ENCODE results near the gene HECTD4.

HECTD4 gene

DNA sequence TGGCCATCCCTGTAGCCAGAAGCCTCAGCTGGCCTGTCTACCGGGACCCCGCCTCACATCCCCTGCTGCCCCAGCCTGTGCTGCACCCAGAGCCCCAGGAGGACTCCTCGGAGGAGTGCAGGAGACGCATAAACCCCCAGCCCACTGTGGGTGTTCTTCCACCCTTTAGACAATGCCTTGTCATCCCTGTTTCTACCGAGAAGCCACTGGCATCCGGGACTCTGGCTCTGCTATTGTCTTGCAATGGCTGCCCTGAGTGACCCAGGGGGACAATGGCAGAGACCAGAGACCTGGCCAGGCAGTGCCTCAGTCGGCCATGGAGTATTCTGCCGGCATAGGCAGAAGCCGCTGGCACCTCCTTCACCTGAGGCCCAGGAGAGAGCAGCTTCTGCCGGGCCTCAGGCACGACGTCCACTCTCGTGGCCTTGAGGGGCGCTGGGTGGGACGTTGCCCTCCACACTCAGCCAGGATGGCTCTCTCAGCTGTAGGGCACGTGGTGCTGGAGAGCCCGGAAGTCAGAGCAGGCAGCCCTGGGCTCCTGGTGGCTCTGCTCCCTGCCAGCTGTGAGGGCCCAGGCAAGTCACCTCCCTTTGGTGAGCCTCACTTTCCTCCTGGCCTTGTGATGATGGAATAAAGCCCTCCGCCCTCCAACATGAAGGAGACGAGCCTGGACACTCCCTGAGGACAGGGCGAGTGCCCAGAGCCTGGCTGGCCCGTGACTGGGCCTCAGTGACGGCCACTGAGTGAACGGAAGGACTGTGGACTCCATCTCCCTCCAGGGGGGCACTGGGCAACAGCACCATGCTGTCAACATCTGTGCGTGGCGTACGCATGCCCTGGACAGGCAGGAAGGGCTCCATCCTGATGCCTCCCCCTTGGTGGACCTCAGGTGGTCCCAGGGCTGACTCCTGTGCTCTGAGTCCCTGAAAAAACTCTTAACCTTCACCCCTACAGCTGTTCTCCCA lies 215.9 kb downstream of the HECTD4 start:
- no peak overlapping the region for H3K27ac ChIP-seq
- TF ChIP-seq ZFX (IDR thresholded peaks at IDR 0.05) (no peak), CTCF (conservative IDR thresholded peaks at IDR 0.05) (no peak)

DNA sequence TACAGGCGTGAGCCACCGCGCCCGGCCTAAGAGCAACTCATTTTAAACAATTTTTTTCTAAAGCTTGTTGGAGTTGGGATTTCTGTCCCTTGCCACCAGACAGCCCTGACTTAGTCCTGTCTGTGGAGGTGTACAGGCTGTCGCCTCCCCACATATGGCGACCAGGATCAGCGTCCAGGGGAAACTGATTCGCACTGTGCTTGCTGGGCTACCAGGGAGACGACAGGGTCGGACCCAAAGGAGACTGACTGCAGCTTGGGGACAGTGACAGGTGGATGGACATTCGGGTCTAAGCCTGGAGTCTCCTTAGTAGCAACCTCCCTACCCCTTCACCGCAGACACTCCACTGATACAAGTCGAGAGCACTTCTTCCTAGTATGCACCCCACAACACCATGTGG lies 216.6 kb downstream of the HECTD4 start:
- TF ChIP-seq CTCF (conservative IDR thresholded peaks at IDR 0.05), result no peak
- no peak for TF ChIP-seq ZFX (IDR thresholded peaks at IDR 0.05)
- no peak overlapping the region for H3K27ac ChIP-seq

DNA sequence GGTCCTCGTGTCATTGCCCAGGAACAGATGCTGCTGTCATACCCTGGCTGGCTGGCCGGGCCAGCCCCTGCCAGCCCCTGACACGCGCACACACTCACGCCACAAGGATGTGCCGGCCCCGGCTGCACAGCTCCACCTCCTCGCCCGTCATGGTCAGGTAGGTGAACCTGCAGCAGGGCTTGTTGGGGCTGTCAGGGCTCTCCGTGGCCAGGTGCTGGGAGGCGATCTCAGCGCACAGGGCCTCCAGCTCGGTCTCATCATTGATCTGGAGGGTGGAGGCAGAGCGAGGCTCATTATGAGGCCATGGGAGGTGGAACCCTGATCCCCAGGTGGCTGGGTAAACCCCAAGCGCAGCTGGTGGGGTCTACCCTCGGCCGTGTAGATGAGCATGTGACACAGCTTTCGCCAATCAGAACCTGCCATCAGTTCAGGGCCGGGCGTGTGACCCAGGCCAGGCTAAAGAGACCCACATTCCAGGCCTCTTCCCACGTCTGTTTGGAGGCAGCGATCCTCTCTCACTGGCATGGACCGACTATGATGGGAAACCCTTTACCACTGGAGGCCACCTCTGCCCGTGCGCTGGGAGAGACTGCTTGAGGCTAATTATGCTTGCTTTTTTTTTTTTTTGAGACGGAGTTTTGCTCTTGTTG lies 218.1 kb downstream of the HECTD4 start:
- H3K27ac ChIP-seq, result no peak overlapping the region
- TF ChIP-seq CTCF (conservative IDR thresholded peaks at IDR 0.05) (no peak), ZFX (IDR thresholded peaks at IDR 0.05) (no peak)

- TF ChIP-seq CTCF (conservative IDR thresholded peaks at IDR 0.05), result no peak
- no peak for TF ChIP-seq ZFX (IDR thresholded peaks at IDR 0.05)
Observed at GRCh38 chr12:112163471-112163991, 218.7 kb downstream of the HECTD4 start.

GRCh38 chr12:112163056-112163455 lies 219.2 kb downstream of the HECTD4 start:
- H3K27ac ChIP-seq, result no peak overlapping the region
- TF ChIP-seq ZFX (IDR thresholded peaks at IDR 0.05) (no peak), CTCF (conservative IDR thresholded peaks at IDR 0.05) (no peak)

More at GRCh38 chr12:112163471-112163991, 218.7 kb downstream of the HECTD4 start:
- no peak overlapping the region for H3K27ac ChIP-seq

DNA sequence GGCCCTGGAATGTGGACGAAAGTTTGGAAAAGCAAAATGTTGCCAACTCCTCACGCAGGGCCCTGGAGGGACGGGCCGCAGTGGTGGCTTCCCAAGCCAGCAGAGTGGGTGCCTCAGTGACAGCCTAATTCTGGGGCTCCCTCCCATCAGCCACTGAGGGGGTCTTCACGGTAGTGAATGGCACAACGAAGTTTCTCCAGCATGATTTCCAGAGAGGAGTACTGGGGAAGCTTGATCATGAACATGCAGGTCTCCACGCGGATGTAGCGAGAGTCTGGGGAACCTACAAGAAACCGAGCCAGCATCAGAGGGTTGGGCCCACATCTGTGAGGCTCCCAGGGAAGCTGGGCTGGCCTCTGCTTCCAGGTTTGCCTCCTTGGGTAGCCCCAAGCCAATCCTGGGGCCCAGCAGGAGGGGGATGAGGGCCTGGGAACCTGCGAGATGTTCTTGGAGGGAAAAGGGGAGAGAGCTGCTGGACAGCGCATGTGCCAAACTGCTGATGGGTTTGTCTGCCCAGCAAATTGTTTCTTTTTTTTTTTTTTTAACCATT lies 219.9 kb downstream of the HECTD4 start:
- H3K27ac ChIP-seq, result no peak overlapping the region
- TF ChIP-seq ZFX (IDR thresholded peaks at IDR 0.05) (no peak), CTCF (conservative IDR thresholded peaks at IDR 0.05) (no peak)
